ENCODE measurements around the gene CYP2J2. TPM values are rescaled to one million over a fixed set of nuclear protein-coding genes. Genes with fewer than 3 reads are reported as not detected.

CYP2J2 gene
- total RNA-seq, 1 experiment from 2014 or later = 1.1 TPM

DNA sequence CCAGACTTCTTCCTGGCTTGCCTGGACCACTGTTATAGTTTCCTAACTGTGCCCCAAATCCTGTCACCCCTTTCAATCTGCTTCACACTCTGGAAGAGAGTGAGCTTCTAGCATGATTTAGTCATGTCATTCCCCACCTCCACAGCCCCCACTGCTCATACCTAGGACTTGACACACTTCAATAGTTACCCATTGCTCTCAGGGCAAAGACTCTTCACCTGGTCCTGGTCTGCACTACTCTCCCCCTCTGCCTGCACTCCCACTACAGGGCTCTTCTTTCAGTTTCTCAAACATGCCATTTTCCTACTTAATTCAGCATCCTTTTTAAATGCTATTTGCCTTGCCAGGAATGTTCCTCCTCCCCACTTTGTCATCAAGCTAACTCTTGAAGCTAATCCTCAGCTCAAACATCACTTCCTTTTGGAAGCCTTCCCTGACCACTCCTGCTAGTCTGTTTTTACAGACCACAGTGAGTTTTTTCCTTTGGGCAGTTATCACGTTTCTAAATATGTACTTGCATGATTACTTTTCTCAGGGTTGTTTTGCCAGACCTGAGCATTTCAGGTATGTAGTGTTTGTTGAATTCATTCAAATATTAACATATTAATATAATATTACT lies 24.7 kb downstream of the CYP2J2 start:
- H3K79me2 ChIP-seq (ENCODE audit: insufficient read depth, low read length) = no peaks in the 10 kb centered on the region
- H3K27me3 ChIP-seq (ENCODE audit: insufficient read depth, low read length) = no peaks in the 10 kb centered on the region
- ChIA-PET POLR2A (no interaction called here), RAD21 (ENCODE audit: low non-redundant PET in 1 of 2, low total read pairs in 2 of 2, uncharacterized antibody in 2 of 2, unreplicated experiment in 2 of 2) (interaction anchor here in 1 of 2 experiments (1.2 to 1.4 kb wide), 2 partner anchors 45 to 46 kb away, joined by 3 read pairs; no protein-coding TSS in a partner anchor), CTCF (interaction anchor here (2.9 kb wide), 1 partner anchor 45 kb away, joined by 18 read pairs; no protein-coding TSS in a partner anchor)
- H3K36me3 ChIP-seq (ENCODE audit: control insufficient read depth in 1 of 2, insufficient read depth in 2 of 2, low read length in 2 of 2) = no peaks in the 10 kb centered on the region
- no TSS peak for BruUV-seq (replicated peaks)
- no peaks in the 10 kb centered on the region for H3K9me2 ChIP-seq (ENCODE audit: insufficient read depth)
- no peaks in the 10 kb centered on the region for H4K20me1 ChIP-seq (ENCODE audit: insufficient read depth)
- H3K4me2 ChIP-seq (ENCODE audit: low read length) = no peak overlapping the region
- no peak overlapping the region for H2AFZ ChIP-seq (ENCODE audit: low read depth, low read length, poor library complexity, severe bottlenecking)
- H3K9ac ChIP-seq (ENCODE audit: low read length) = no peak overlapping the region
- no peak overlapping the region for H3K27ac ChIP-seq (ENCODE audit: low read depth, low read length)
- H3K4me1 ChIP-seq (ENCODE audit: control insufficient read depth in 1 of 2, insufficient read depth in 2 of 2, low read length in 2 of 2) = no peaks in the 10 kb centered on the region
- TF ChIP-seq, protein P1, sequence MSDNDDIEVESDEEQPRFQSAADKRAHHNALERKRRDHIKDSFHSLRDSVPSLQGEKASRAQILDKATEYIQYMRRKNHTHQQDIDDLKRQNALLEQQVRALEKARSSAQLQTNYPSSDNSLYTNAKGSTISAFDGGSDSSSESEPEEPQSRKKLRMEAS (IDR thresholded peaks at IDR 0.05) = no peak
- DNase-seq (ENCODE audit: low read depth, low spot score) (no peak), ATAC-seq (no peak)
- H3K4me3 ChIP-seq (replicated peaks in 1 of 2; ENCODE audit: low read depth in 1 of 2, low read length in 2 of 2) = no peak overlapping the region
- no peaks in the 10 kb centered on the region for H3K9me3 ChIP-seq (ENCODE audit: control insufficient read depth in 1 of 2, insufficient read depth in 1 of 2, low read depth in 1 of 2, low read length in 2 of 2)
- intact Hi-C loops (cut with micrococcal nuclease) = loop anchor here (5.0 kb wide), 1 partner anchor 45 kb away; no protein-coding TSS in a partner anchor

DNA sequence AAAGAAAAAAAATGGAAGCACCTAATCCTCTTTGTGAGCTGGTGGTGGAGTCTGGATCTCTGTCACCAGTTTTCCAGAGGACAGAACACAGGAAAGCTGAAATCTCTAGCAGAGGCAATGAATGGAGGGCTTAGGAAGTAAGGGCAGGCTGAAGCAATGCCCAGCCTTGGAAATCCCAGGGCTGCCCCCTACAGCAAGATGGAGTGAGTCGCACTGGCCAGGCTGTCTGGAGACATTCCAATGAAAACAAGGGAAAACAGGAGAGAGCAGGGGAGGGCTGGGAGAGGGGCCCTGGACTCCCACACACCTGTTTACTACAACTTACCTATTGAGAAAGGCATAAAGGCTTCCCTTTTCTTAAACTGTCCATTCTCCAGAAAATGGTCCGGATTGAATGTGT lies 25.9 kb downstream of the CYP2J2 start:
- no peak overlapping the region for H3K4me2 ChIP-seq (ENCODE audit: low read length)
- CTCF ChIA-PET = interaction anchor here (2.9 kb wide), 1 partner anchor 47 kb away, joined by 18 read pairs; no protein-coding TSS in a partner anchor
- no peaks in the 10 kb centered on the region for H3K9me2 ChIP-seq (ENCODE audit: insufficient read depth)
- H3K36me3 ChIP-seq (ENCODE audit: control insufficient read depth in 1 of 2, insufficient read depth in 2 of 2, low read length in 2 of 2) = no peaks in the 10 kb centered on the region
- H4K20me1 ChIP-seq (ENCODE audit: insufficient read depth) = no peaks in the 10 kb centered on the region
- BruUV-seq (replicated peaks) = no TSS peak
- H3K27ac ChIP-seq (ENCODE audit: low read depth, low read length) = no peak overlapping the region
- intact Hi-C loops (cut with micrococcal nuclease) = loop anchor here (5.0 kb wide), 1 partner anchor 47 kb away; no protein-coding TSS in a partner anchor
- POLR2A ChIA-PET = no interaction called here
- peak; percentile 71 for ATAC-seq
- TF ChIP-seq, protein P2, sequence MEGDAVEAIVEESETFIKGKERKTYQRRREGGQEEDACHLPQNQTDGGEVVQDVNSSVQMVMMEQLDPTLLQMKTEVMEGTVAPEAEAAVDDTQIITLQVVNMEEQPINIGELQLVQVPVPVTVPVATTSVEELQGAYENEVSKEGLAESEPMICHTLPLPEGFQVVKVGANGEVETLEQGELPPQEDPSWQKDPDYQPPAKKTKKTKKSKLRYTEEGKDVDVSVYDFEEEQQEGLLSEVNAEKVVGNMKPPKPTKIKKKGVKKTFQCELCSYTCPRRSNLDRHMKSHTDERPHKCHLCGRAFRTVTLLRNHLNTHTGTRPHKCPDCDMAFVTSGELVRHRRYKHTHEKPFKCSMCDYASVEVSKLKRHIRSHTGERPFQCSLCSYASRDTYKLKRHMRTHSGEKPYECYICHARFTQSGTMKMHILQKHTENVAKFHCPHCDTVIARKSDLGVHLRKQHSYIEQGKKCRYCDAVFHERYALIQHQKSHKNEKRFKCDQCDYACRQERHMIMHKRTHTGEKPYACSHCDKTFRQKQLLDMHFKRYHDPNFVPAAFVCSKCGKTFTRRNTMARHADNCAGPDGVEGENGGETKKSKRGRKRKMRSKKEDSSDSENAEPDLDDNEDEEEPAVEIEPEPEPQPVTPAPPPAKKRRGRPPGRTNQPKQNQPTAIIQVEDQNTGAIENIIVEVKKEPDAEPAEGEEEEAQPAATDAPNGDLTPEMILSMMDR (IDR thresholded peaks at IDR 0.05 in 2 of 3, conservative IDR thresholded peaks at IDR 0.05 in 1 of 3; ENCODE audit: borderline replicate concordance in 1 of 3, insufficient read depth in 1 of 3, low read depth in 2 of 3, low read length in 2 of 3) = peak in 1 of 3 experiments; percentile 18; a peak in 2 of 6 replicates
- no peak for TF ChIP-seq EZH2 (IDR thresholded peaks at IDR 0.05)
- no peaks in the 10 kb centered on the region for H3K27me3 ChIP-seq (ENCODE audit: insufficient read depth, low read length)
- no peak overlapping the region for H3K9ac ChIP-seq (ENCODE audit: low read length)
- no peak overlapping the region for H3K4me3 ChIP-seq (replicated peaks in 1 of 2; ENCODE audit: low read depth in 1 of 2, low read length in 2 of 2)
- no peak overlapping the region for H2AFZ ChIP-seq (ENCODE audit: low read depth, low read length, poor library complexity, severe bottlenecking)
- H3K79me2 ChIP-seq (ENCODE audit: insufficient read depth, low read length) = no peaks in the 10 kb centered on the region
- RAD21 ChIA-PET (ENCODE audit: low non-redundant PET in 1 of 2, low total read pairs in 2 of 2, uncharacterized antibody in 2 of 2, unreplicated experiment in 2 of 2) = interaction anchor here in 1 of 2 experiments (1.2 kb wide), 1 partner anchor 47 kb away, joined by 3 read pairs; no protein-coding TSS in a partner anchor
- H3K9me3 ChIP-seq (ENCODE audit: control insufficient read depth in 1 of 2, insufficient read depth in 1 of 2, low read depth in 1 of 2, low read length in 2 of 2) = no peaks in the 10 kb centered on the region
- no peaks in the 10 kb centered on the region for H3K4me1 ChIP-seq (ENCODE audit: control insufficient read depth in 1 of 2, insufficient read depth in 2 of 2, low read length in 2 of 2)
- DNase-seq (ENCODE audit: low read depth, low spot score) = no peak
